ENCODE results near the gene KRTAP10-7. TPM values are rescaled to one million over a fixed set of nuclear protein-coding genes. Genes with fewer than 3 reads are reported as not detected.

Gene KRTAP10-7
- total RNA-seq, 2 donors from 2014 or later, result not detected

GRCh38 chr21:44650973-44651675, 50.7 kb downstream of the KRTAP10-7 start:
- Histone ChIP-seq H3K27ac (no peak overlapping the region), H3K27me3 (replicated peaks; ENCODE audit: insufficient read depth) (no peaks in the 10 kb centered on the region), H3K9me3 (no peaks in the 10 kb centered on the region), H3K4me1 (replicated peaks) (no peaks in the 10 kb centered on the region), H3K36me3 (no peaks in the 10 kb centered on the region), H3K4me3 (no peak overlapping the region)
- TF ChIP-seq POLR2A (IDR thresholded peaks at IDR 0.05) (no peak), CTCF (IDR thresholded peaks at IDR 0.05) (no peak), POLR2AphosphoS5 (IDR thresholded peaks at IDR 0.05) (no peak)
- whole genome bisulfite sequencing, result 91% methylated on average over 12 of the region's 12 CpGs
- intact Hi-C loops (cut with DNase I), result no loop called here
- DNase-seq (ENCODE audit: low spot score), result no peak

Other genes with a start within 250 kb of the KRTAP10-7 start
- gene TRPM2, start 247.0 kb upstream of the KRTAP10-7 start, total RNA-seq, result 1 to 10 TPM; 1.6 to 2.7 TPM
- 1 to 10 TPM; 1.6 to 7.1 TPM for gene LRRC3, start 145.1 kb upstream of the KRTAP10-7 start, total RNA-seq
- not detected for gene KRTAP10-1, start 60.4 kb upstream of the KRTAP10-7 start, total RNA-seq
- gene KRTAP10-2, start 49.1 kb upstream of the KRTAP10-7 start, total RNA-seq, result not detected
- gene KRTAP10-3, start 41.8 kb upstream of the KRTAP10-7 start, total RNA-seq, result not detected
- gene KRTAP10-4, start 26.9 kb upstream of the KRTAP10-7 start, total RNA-seq, result not detected
- not detected for gene KRTAP10-5, start 20.0 kb upstream of the KRTAP10-7 start, total RNA-seq
- gene KRTAP10-6, start 8.1 kb upstream of the KRTAP10-7 start, total RNA-seq, result not detected
- not detected for gene KRTAP10-8, start 11.5 kb downstream of the KRTAP10-7 start, total RNA-seq
- gene KRTAP10-9, start 26.5 kb downstream of the KRTAP10-7 start, total RNA-seq, result not detected
- gene KRTAP10-10, start 36.8 kb downstream of the KRTAP10-7 start, total RNA-seq, result not detected
- gene KRTAP10-11, start 45.8 kb downstream of the KRTAP10-7 start, total RNA-seq, result not detected
- not detected for gene KRTAP12-4, start 54.1 kb downstream of the KRTAP10-7 start, total RNA-seq
- not detected for gene KRTAP12-3, start 57.3 kb downstream of the KRTAP10-7 start, total RNA-seq
- not detected for gene KRTAP12-2, start 66.3 kb downstream of the KRTAP10-7 start, total RNA-seq
- gene KRTAP12-1, start 81.6 kb downstream of the KRTAP10-7 start, total RNA-seq, result not detected
- not detected for gene KRTAP10-12, start 96.6 kb downstream of the KRTAP10-7 start, total RNA-seq
- under 1 TPM in 1 of 2 donors, not detected in 1; 0.85 TPM for gene TSPEAR, start 111.0 kb downstream of the KRTAP10-7 start, total RNA-seq
- gene UBE2G2, start 201.2 kb downstream of the KRTAP10-7 start, total RNA-seq, result 10 to 100 TPM; 46.9 to 75.7 TPM
- gene SUMO3, start 217.5 kb downstream of the KRTAP10-7 start, total RNA-seq, result 10 to 100 TPM; 78.3 to 92.2 TPM

Data from prostate gland (tissue), 2 donors.